Naive thymus-derived CD4-positive, alpha-beta T cell (primary cell): ENCODE data around the gene TP53I11. TPM values are rescaled to one million over a fixed set of nuclear protein-coding genes. Genes with fewer than 3 reads are reported as not detected.

Source experiments
- ATAC-seq: fragments of 150-1000 bp; cut with Tn5 transposase; 2 replicates; pipeline ENCODE4 v1.10.0; 2021; ENCODE audit warnings: mild to moderate bottlenecking, moderate library complexity
- CTCF ChIA-PET: fragments of 350-600 bp; sonication (Branson Sonifier 250); formaldehyde crosslinking; loops from one replicate; lab custom pipeline; 2021; ENCODE audit warnings: antibody characterized with exemption; lab: Charles Lee
- POLR2A ChIA-PET: fragments of 350-600 bp; sonication (Branson Sonifier 250); formaldehyde crosslinking; loops from one replicate; lab custom pipeline; 2021; ENCODE audit warnings: antibody characterized with exemption, inconsistent platforms; lab: Charles Lee
- DNase-seq, 9 donors: peaks; one replicate each; pipeline versions ENCODE4 v3.0.0 to v3.0.0-alpha.2; 2020 to 2022; ENCODE audit warnings: mixed read lengths in 1 of 9
- H3K27ac ChIP-seq: one replicate; pipeline ENCODE4 v1.7.0; 2013; ENCODE audit warnings: mild to moderate bottlenecking, low read depth, low read length, moderate library complexity
- H3K27me3 ChIP-seq, 2 donors: one replicate each; pipeline ENCODE4 v1.7.0; 2013; ENCODE audit warnings: low read length in 2 of 2, mild to moderate bottlenecking in 2 of 2, moderate library complexity in 2 of 2; ENCODE audit not compliant: control insufficient read depth in 2 of 2, insufficient read depth in 2 of 2
- H3K36me3 ChIP-seq, 3 experiments: 1 replicate in 2 of 3; 2 replicates in 1 of 3; pipeline ENCODE4 v1.7.0; 2013; ENCODE audit warnings: low read length in 3 of 3, mild to moderate bottlenecking in 3 of 3, moderate library complexity in 1 of 3; ENCODE audit not compliant: insufficient read depth in 3 of 3, control insufficient read depth in 2 of 3
- H3K4me1 ChIP-seq, 2 donors: one replicate each; pipeline ENCODE4 v1.7.0; 2013; ENCODE audit warnings: low read length in 2 of 2, mild to moderate bottlenecking in 2 of 2, moderate library complexity in 1 of 2; ENCODE audit not compliant: control insufficient read depth in 2 of 2, insufficient read depth in 2 of 2
- H3K4me3 ChIP-seq: 2 replicates; pipeline ENCODE4 v1.7.0; 2013; ENCODE audit warnings: mild to moderate bottlenecking, low read length
- H3K9me3 ChIP-seq, 3 experiments: 1 replicate in 2 of 3; 2 replicates in 1 of 3; pipeline ENCODE4 v1.7.0; 2013; ENCODE audit warnings: low read length in 3 of 3; ENCODE audit not compliant: control insufficient read depth in 2 of 3
- H3K27ac Mint-ChIP-seq, 9 donors: one replicate each; pipeline ENCODE4 v1.8.0; 2020 to 2022; ENCODE audit warnings: mixed read lengths in 9 of 9, mild to moderate bottlenecking in 8 of 9, moderate library complexity in 5 of 9, inconsistent platforms in 2 of 9
- H3K27me3 Mint-ChIP-seq, 5 donors: one replicate each; pipeline ENCODE4 v1.8.0; 2021 to 2022; ENCODE audit warnings: mixed read lengths in 5 of 5, mild to moderate bottlenecking in 1 of 5
- H3K36me3 Mint-ChIP-seq, 5 donors: one replicate each; pipeline ENCODE4 v1.8.0; 2020 to 2022; ENCODE audit warnings: mixed read lengths in 5 of 5, mild to moderate bottlenecking in 3 of 5, inconsistent platforms in 1 of 5
- H3K4me1 Mint-ChIP-seq, 7 donors: one replicate each; pipeline ENCODE4 v1.8.0; 2020 to 2022; ENCODE audit warnings: mixed read lengths in 7 of 7, mild to moderate bottlenecking in 3 of 7, inconsistent platforms in 1 of 7
- H3K4me3 Mint-ChIP-seq, 10 donors: one replicate each; pipeline ENCODE4 v1.8.0; 2020 to 2022; ENCODE audit warnings: mild to moderate bottlenecking in 10 of 10, mixed read lengths in 10 of 10, moderate library complexity in 6 of 10, inconsistent platforms in 2 of 10
- H3K9me3 Mint-ChIP-seq, 11 donors: one replicate each; pipeline ENCODE4 v1.8.0; 2020 to 2022; ENCODE audit warnings: mixed read lengths in 11 of 11, mild to moderate bottlenecking in 4 of 11, inconsistent platforms in 1 of 11, moderate library complexity in 1 of 11
- intact Hi-C, 2 donors: fragments of 100-400 bp; cut with micrococcal nuclease; formaldehyde crosslinking; loops; one replicate each; pipeline ENCODE4 v1.15.1; 2023
- polyA plus RNA-seq, 2 donors: library from polyadenylated mRNA; unstranded; fragments of 300-500 nt; fragmentation: Illumina TruSeq; gene quantifications; one replicate each; pipeline ENCODE4 v1.2.3, GENCODE V29; 2021
- total RNA-seq, 6 experiments: library from RNA in 5 of 6; stranded (reverse) in 5 of 6; gene quantifications; 1 replicate in 5 of 6; 2 replicates in 1 of 6; pipeline ENCODE4 v1.2.3 and lab custom pipeline; 2021 to 2026

The TP53I11 gene
- total and polyA plus RNA-seq, 7 experiments from 2014 or later = 0.35 to 7.6 (median 1.2) TPM

DNA sequence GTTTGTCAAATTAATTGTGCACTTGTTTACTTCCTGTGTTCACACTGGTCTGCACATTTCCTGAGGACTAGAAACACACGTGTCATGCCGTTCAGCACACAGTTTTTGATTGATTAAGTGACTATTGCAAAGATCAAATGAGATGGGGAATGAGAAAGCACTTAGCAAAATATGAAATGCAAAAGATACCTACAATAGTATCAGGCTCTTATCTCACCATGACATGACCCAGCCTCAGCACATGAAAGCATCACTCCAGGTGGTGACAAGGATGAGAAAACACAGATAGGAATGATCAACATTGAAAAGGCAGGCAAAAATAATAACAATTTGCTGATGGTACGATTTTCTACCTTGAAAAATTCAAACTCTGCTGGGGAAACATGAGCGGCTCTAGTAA is 42.1 kb upstream of the TP53I11 start:
- H3K27me3 Mint-ChIP-seq = peaks cover 0 to 13% (median 0%) of the 10 kb centered on the region in 5 donors
- DNase-seq = no peak
- no peak overlapping the region for H3K27ac ChIP-seq
- no peaks in the 10 kb centered on the region for H3K4me1 ChIP-seq
- ChIA-PET CTCF (no interaction called here), POLR2A (no interaction called here)
- ATAC-seq = no peak
- no peaks in the 10 kb centered on the region for H3K9me3 Mint-ChIP-seq
- H3K4me3 Mint-ChIP-seq = no peak overlapping the region
- peaks cover 0 to 5% (median 0%) of the 10 kb centered on the region in 7 donors for H3K4me1 Mint-ChIP-seq
- H3K27me3 ChIP-seq = no peaks in the 10 kb centered on the region
- H3K9me3 ChIP-seq = no peaks in the 10 kb centered on the region
- no peaks in the 10 kb centered on the region for H3K36me3 Mint-ChIP-seq
- no peak overlapping the region for H3K4me3 ChIP-seq
- no peaks in the 10 kb centered on the region for H3K36me3 ChIP-seq
- intact Hi-C loops = no loop called here
- no peak overlapping the region for H3K27ac Mint-ChIP-seq

DNA sequence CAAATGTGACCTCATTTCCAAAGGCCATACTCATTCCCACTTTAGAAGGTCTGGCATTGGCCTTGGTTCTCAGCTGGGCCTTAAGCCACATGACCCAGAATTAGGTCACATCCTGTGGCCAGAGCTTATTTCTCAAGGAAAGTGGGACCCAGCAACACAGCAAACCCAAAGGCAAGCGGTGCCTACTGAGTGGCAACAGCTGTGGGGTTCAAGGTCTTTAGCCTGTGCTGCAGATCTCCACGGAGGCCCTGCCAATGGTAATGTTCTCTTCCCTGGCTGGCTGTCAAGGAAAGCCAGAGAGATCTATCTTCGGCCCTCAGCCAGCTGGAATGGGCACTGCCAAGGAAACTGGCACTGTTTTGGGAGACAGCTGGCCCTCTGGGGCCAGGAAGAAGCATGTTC is 41.5 kb upstream of the TP53I11 start:
- intact Hi-C loops = no loop called here
- H3K27ac Mint-ChIP-seq = no peak overlapping the region
- H3K9me3 Mint-ChIP-seq = no peaks in the 10 kb centered on the region
- DNase-seq (no peak), ATAC-seq (no peak)
- H3K4me1 ChIP-seq = no peaks in the 10 kb centered on the region
- no peaks in the 10 kb centered on the region for H3K36me3 ChIP-seq
- peaks cover 0 to 5% (median 0%) of the 10 kb centered on the region in 7 donors for H3K4me1 Mint-ChIP-seq
- H3K27me3 ChIP-seq = no peaks in the 10 kb centered on the region
- H3K4me3 Mint-ChIP-seq = no peak overlapping the region
- H3K9me3 ChIP-seq = no peaks in the 10 kb centered on the region
- H3K36me3 Mint-ChIP-seq = no peaks in the 10 kb centered on the region
- H3K27ac ChIP-seq = no peak overlapping the region
- CTCF ChIA-PET = no interaction called here
- H3K4me3 ChIP-seq = no peak overlapping the region
- H3K27me3 Mint-ChIP-seq = peaks cover 0 to 13% (median 0%) of the 10 kb centered on the region in 5 donors
- POLR2A ChIA-PET = no interaction called here

DNA sequence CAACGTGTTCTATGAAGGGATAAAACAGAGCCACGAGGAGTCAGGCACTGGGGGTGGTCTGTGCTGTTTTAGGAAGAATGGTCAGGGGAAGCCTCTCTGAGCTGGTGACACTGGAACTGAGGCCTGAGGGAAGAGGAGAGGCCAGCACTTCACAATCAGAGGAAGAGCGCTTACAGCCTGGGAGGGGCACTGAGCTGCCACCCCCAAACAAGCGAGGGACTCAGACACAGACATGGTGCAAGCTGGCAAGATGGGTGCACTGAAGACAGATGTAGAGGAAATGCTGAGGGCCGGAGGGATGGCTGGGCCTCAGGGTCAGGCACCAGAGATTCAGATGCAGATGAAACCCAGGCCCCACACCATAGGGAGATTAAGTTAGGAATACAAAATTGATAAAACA is 40.0 kb upstream of the TP53I11 start:
- Histone ChIP-seq H3K27me3 (no peaks in the 10 kb centered on the region), H3K27ac (no peak overlapping the region), H3K4me1 (no peaks in the 10 kb centered on the region), H3K9me3 (no peaks in the 10 kb centered on the region), H3K4me3 (no peak overlapping the region), H3K36me3 (no peaks in the 10 kb centered on the region)
- Mint-ChIP-seq H3K27me3 (peaks cover 0 to 7% (median 0%) of the 10 kb centered on the region in 5 donors), H3K9me3 (no peaks in the 10 kb centered on the region), H3K4me1 (peaks cover 0 to 5% (median 0%) of the 10 kb centered on the region in 7 donors), H3K4me3 (no peak overlapping the region), H3K36me3 (no peaks in the 10 kb centered on the region), H3K27ac (no peak overlapping the region)
- POLR2A ChIA-PET = no interaction called here
- CTCF ChIA-PET = no interaction called here
- intact Hi-C loops = no loop called here
- no peak for DNase-seq
- ATAC-seq = no peak

DNA sequence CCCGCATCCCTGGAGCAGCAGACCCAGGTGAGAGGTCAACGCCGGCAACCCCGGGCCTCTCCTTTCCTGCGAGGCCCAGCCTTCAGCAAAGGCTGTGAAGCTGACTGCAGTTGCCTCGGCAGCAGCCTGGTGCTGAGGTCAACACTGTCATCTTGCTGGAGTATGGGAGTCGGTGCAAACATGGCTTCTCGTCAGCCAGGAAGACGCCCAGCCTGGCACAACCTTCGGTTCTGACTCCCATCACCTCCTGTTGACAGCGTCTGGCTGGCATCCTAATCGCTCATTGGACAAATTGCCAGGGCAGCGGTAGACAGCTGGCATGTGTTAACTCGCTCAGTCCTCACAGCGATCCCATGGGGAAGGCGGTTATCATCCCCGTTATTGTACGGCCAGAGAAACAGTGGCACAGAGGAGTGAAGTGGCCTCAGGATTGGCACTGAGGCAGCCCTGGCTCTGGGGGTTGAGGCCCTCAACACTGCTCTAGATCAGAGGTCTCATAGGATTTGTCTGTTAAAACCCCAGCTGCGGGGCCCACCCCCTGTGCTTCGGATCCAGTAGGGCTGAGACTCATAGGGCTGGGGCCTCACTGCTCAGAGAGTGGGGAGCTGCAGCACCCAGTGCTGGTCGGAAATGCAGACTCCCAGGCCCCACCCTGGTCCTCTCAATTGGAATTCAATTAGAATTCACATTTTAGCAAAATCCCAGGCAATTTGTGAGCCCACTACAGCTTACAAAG is 39.3 kb upstream of the TP53I11 start:
- Histone ChIP-seq H3K9me3 (no peaks in the 10 kb centered on the region), H3K4me1 (no peaks in the 10 kb centered on the region), H3K27me3 (no peaks in the 10 kb centered on the region), H3K27ac (no peak overlapping the region), H3K4me3 (no peak overlapping the region), H3K36me3 (no peaks in the 10 kb centered on the region)
- H3K9me3 Mint-ChIP-seq = no peaks in the 10 kb centered on the region
- H3K27me3 Mint-ChIP-seq = peaks cover 0 to 7% (median 0%) of the 10 kb centered on the region in 5 donors
- CTCF ChIA-PET = no interaction called here
- H3K36me3 Mint-ChIP-seq = no peaks in the 10 kb centered on the region
- no peak overlapping the region for H3K4me3 Mint-ChIP-seq
- H3K27ac Mint-ChIP-seq = no peak overlapping the region
- peaks cover 0 to 5% (median 0%) of the 10 kb centered on the region in 7 donors for H3K4me1 Mint-ChIP-seq
- no peak for ATAC-seq
- intact Hi-C loops = no loop called here
- no peak for DNase-seq
- POLR2A ChIA-PET = interaction anchor here (0.9 kb wide), 1 partner anchor 76 kb away, joined by 3 read pairs; no protein-coding TSS in a partner anchor

DNA sequence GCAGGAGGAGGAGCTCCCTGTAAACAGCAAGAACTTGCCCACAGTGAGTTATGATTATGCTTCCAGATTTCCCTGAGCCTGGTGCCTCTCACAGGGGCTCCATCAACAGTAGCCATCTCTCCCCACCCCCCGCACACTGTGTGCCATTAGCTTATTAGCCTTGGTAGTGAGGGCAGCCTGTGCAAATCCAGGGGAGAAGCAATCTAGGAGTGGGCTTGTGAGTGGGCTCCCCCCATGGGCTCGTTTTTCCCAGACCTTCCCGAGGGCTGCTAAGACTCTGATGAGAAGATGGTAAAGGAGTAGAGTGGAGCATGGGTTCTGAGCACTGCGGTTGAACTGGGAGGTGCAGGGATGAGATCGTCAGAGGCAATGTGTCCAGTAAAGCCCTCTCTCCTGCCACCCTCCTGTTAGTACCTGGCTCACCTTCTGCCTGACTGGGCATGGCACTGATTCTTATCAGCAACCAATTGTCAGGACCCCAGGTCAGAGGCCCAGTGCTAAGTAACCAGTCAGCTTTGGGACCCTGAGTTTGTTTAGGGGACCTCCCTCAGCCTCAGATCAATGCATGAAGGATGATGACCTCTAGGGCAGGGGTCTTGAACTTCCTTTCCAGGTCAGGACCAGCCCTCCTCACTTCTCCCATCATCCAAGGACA is 38.4 kb upstream of the TP53I11 start:
- intact Hi-C loops = no loop called here
- Histone ChIP-seq H3K4me1 (no peaks in the 10 kb centered on the region), H3K4me3 (no peak overlapping the region), H3K9me3 (no peaks in the 10 kb centered on the region), H3K36me3 (no peaks in the 10 kb centered on the region), H3K27me3 (no peaks in the 10 kb centered on the region), H3K27ac (no peak overlapping the region)
- Mint-ChIP-seq H3K27ac (no peak overlapping the region), H3K27me3 (peaks cover 0 to 3% (median 0%) of the 10 kb centered on the region in 5 donors), H3K4me3 (no peak overlapping the region), H3K4me1 (peaks cover 0 to 5% (median 0%) of the 10 kb centered on the region in 7 donors), H3K9me3 (no peaks in the 10 kb centered on the region), H3K36me3 (no peaks in the 10 kb centered on the region)
- DNase-seq (no peak), ATAC-seq (no peak)
- POLR2A ChIA-PET = interaction anchor here (0.9 kb wide), 1 partner anchor 77 kb away, joined by 3 read pairs; no protein-coding TSS in a partner anchor
- CTCF ChIA-PET = no interaction called here

DNA sequence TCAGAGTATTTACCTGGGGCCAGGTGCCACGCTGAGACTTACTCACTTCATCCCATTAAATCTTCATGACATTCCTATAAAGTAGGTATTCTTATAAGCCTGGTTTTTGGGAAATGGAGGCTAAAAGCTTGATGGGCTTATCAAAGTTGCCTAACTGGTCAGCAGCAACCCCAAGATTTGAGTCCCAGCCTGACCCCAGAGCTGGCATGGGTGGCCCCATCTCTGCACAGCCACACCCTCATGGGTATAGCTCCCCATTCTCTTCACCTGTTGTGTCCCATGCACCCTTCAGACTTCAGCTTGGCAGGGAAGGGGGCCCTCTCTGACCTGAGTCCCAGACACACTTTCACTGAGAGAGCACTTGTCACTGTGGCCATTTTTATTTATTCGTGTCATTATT is 37.4 kb upstream of the TP53I11 start:
- Histone ChIP-seq H3K36me3 (no peaks in the 10 kb centered on the region), H3K27ac (no peak overlapping the region), H3K9me3 (no peaks in the 10 kb centered on the region), H3K4me1 (no peaks in the 10 kb centered on the region), H3K4me3 (no peak overlapping the region), H3K27me3 (no peaks in the 10 kb centered on the region)
- H3K36me3 Mint-ChIP-seq = no peaks in the 10 kb centered on the region
- ChIA-PET CTCF (no interaction called here), POLR2A (no interaction called here)
- intact Hi-C loops = no loop called here
- peaks cover 0 to 5% (median 0%) of the 10 kb centered on the region in 7 donors for H3K4me1 Mint-ChIP-seq
- no peaks in the 10 kb centered on the region for H3K9me3 Mint-ChIP-seq
- ATAC-seq = no peak
- no peaks in the 10 kb centered on the region for H3K27me3 Mint-ChIP-seq
- H3K4me3 Mint-ChIP-seq = no peak overlapping the region
- no peak for DNase-seq
- no peak overlapping the region for H3K27ac Mint-ChIP-seq
